ENCODE measurements around the gene RFX7.

- TF ChIP-seq CTCF (IDR thresholded peaks at IDR 0.05) (no peak), EZH2 (IDR thresholded peaks at IDR 0.05; ENCODE audit: borderline replicate concordance, insufficient read depth, low read depth, low read length, poor library complexity, severe bottlenecking) (no peak)
These were observed 179.5 kb downstream of the RFX7 start for GRCh38 chr15:56064152-56064551.
